MG63 (cell line): ENCODE results near the gene HTR4. TPM values are rescaled to one million over a fixed set of nuclear protein-coding genes. Genes with fewer than 3 reads are reported as not detected.
"Not testable (repeated sequence)": the region's sequence is repeated elsewhere in the genome, so short reads cannot be mapped to it uniquely, and the experiment has no call there.

ENCODE experiments used
- DNase-seq: peaks from one replicate; pipeline ENCODE4 v3.0.0-alpha.2; 2020
- H3K27me3 ChIP-seq: fragments of 250-450 bp; sonication (Bioruptor Pico); 2 replicates; pipeline ENCODE4 v1.5.1; 2020; ENCODE audit warnings: mild to moderate bottlenecking, moderate library complexity
- H3K36me3 ChIP-seq: fragments of 250-450 bp; sonication (Bioruptor Pico); 2 replicates; pipeline ENCODE4 v1.5.1; 2020; ENCODE audit warnings: mild to moderate bottlenecking, moderate library complexity
- H3K4me3 ChIP-seq: fragments of 250-450 bp; sonication (Bioruptor Pico); 2 replicates; pipeline ENCODE4 v1.5.1; 2020; ENCODE audit warnings: mild to moderate bottlenecking, moderate library complexity
- H3K9me3 ChIP-seq: fragments of 250-450 bp; sonication (Bioruptor Pico); 2 replicates; pipeline ENCODE4 v1.5.1; 2020; ENCODE audit warnings: mild to moderate bottlenecking, moderate library complexity
- total RNA-seq: library from RNA; depleted of rRNA; stranded (reverse); fragments of >200 nt; shearing (Covaris generic); gene quantifications from 2 replicates; pipeline ENCODE4 v1.2.3, GENCODE V29; 2014; ENCODE audit warnings: low replicate concordance

HTR4 gene
- total RNA-seq, 1 experiment from 2014 or later, result not detected

DNA sequence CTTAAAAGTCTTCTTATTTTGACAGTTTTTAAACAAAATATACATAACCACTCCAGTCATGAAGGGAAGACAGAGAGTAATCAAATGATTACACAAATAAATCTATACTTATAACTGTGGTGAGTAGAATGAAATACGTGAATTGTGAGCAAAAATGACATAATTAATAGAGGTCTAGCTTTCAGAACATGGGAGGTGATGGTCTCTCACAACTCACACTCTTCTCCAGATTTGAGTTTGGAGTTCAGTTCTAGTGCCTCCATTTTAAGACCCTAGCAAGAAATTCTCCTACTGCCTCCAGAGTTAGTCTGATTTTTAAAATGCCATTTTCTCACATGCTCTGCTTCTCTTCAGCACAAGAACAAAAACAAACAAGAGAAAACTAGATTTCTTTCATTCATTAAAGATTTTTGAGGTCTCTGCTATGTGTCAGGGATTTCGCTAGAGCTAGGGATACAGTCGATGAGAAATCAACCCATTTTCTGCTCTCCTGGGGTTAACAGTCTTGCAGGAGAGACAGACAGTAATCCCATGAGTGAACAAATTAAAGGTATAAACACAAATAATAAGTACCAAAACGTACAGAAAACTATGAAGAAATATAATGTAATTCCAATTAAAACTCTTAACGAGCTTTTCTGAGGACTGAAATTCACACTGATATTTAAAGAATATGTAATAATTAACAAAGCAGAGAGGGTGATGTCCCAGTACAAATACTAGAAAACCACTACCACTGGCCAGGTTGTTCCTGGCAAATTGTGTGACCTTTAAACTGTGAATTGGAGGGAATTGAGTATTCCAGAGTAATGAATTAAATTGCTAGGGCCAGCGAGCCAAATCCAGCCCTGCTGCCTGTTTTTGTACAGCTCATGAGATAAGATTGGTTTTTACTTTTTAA, 27.1 kb upstream of the HTR4 start:
- H3K27me3 ChIP-seq, result peaks cover 19% of the 10 kb centered on the region
- H3K36me3 ChIP-seq, result no peaks in the 10 kb centered on the region
- DNase-seq, result no peak
- H3K9me3 ChIP-seq, result no peaks in the 10 kb centered on the region
- H3K4me3 ChIP-seq, result no peak overlapping the region

DNA sequence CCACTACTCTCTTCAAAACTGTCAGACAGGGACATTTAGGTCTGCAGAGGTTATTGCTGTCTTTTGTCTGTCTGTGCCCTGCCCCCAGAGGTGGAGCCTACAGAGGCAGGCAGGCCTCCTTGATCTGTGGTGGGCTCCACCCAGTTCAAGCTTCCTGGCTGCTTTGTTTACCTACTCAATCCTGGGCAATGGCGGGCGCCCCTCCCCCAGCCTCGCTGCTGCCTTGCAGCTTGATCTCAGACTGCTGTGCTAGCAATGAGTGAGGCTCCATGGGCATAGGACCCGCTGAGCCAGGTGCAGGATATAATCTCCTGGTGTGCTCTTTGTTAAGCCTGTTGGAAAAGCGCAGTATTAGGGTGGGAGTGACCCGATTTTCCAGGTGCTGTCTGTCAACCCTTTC, 19.4 kb upstream of the HTR4 start:
- H3K36me3 ChIP-seq, H3K9me3 ChIP-seq, H3K4me3 ChIP-seq, DNase-seq: not testable (repeated sequence)
- H3K27me3 ChIP-seq, result peaks cover 27% of the 10 kb centered on the region

DNA sequence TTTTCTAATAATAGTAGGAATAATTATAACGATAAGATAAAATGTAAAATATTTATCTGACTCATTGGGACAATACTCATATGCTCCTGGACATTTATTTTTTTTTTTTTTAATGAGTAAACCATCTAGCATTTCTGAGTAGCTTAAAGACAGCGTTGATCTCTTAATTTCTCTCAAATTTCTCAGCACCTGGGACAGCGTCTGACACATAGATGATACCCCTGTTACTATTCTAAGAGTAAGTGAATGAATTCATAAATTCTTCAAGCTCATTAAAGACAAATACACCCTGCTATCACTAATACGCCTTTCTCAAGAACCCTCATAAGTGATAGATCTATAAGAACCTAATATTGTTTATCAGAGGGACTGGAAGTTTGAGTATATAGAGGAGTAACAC, 12.0 kb upstream of the HTR4 start:
- peaks cover 2% of the 10 kb centered on the region; the same call in 1 of the 2 replicates for H3K9me3 ChIP-seq
- H3K4me3 ChIP-seq, result no peak overlapping the region
- H3K36me3 ChIP-seq, result no peaks in the 10 kb centered on the region
- DNase-seq, result no peak
- peaks cover 16% of the 10 kb centered on the region for H3K27me3 ChIP-seq

DNA sequence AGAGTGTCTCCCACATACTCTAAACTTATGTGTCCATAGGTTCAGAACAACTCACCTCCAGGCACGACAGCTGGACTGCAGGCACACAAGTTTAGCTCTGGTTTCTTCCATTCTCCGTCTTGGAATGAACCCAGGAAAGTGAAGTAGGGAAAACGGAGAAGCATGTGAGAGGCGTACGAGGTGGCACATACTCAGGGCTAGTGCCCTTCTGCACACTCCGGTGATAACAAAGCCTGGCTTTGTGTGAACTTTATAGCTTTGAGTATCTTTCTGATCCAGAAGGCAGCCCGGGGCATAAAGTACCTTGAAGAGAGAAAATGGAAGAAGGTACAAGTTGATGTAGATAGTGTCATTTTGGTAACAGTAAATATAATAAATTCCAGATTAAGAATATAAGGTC, 11.1 kb upstream of the HTR4 start:
- DNase-seq, result no peak
- Histone ChIP-seq H3K36me3 (no peaks in the 10 kb centered on the region), H3K27me3 (peaks cover 21% of the 10 kb centered on the region), H3K4me3 (no peak overlapping the region), H3K9me3 (no peaks in the 10 kb centered on the region; the same call in 1 of the 2 replicates)

DNA sequence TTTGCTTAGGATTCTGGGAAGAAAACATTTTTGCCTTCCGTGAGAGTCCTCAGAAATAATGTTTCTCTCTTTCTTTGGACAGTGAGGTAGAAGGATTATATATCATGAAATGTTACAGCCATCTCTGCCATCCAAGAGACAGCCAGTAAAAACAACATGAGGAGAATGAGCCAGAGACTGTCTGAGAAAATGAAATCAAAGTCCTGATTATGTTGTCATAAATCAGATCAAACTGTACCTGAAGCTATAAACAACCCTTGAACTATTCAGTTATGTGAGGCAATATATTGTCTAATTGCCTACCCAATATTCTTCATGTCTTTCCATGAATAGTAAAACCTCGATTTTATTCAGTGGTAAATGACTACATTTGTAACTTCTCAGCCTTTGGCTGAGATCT, 9.2 kb upstream of the HTR4 start:
- H3K27me3 ChIP-seq, result peaks cover 39% of the 10 kb centered on the region
- no peaks in the 10 kb centered on the region for H3K36me3 ChIP-seq
- H3K9me3 ChIP-seq, result no peaks in the 10 kb centered on the region; the same call in 1 of the 2 replicates
- no peak for DNase-seq
- H3K4me3 ChIP-seq, result no peak overlapping the region

DNA sequence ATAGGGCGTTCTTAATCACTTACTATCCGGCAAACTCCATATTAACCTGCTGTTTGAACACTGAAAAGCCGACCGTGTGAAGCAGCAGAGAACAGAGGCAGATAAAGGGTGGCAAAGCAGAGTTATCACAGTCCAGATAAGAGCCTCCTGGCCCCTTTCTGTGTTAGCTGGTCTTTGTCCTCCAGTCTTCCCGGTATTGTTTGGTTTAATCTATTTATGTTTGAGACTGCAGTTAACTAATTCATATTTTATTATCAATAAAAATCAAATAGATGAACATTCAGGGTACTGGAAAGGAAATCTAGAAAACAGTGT, 6.0 kb upstream of the HTR4 start:
- DNase-seq, result no peak
- H3K9me3 ChIP-seq, result no peaks in the 10 kb centered on the region
- peaks cover 57% of the 10 kb centered on the region for H3K27me3 ChIP-seq
- H3K4me3 ChIP-seq, result no peak overlapping the region
- no peaks in the 10 kb centered on the region for H3K36me3 ChIP-seq

DNA sequence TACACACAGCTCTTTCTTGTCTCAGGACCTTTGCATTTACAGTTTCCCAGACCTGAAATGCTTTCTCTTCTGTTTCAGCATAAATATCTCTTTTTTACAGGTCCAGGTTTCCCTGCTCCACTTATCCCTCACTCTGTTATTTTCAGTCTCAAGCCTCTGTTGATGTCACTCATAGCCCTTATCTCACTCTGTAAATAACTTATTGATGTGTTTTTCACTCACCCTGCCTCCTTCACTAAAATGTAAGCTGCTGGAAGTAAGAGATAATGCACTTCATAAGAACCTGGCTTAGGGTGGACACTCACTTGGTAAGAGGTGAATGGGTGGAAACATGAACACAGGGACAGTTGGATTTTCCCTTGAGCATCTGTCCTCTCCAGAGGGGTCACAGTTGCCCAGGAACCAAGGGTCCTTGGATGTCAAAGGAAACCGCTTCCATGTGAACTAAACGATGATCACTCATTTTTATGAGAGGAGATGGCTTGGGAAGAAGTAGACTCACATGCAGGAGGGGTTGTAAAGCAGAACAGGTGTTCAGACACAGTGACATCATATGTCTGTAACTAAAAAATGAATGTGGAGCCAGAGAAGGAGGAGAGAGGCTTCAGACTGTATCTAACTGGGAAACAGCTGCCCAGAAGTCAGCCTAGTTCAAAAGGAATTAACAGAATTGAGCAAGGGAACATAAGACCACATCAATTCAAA, 5.5 kb upstream of the HTR4 start:
- H3K9me3 ChIP-seq, result no peaks in the 10 kb centered on the region
- no peaks in the 10 kb centered on the region for H3K36me3 ChIP-seq
- peaks cover 62% of the 10 kb centered on the region for H3K27me3 ChIP-seq
- no peak overlapping the region for H3K4me3 ChIP-seq
- no peak for DNase-seq

DNA sequence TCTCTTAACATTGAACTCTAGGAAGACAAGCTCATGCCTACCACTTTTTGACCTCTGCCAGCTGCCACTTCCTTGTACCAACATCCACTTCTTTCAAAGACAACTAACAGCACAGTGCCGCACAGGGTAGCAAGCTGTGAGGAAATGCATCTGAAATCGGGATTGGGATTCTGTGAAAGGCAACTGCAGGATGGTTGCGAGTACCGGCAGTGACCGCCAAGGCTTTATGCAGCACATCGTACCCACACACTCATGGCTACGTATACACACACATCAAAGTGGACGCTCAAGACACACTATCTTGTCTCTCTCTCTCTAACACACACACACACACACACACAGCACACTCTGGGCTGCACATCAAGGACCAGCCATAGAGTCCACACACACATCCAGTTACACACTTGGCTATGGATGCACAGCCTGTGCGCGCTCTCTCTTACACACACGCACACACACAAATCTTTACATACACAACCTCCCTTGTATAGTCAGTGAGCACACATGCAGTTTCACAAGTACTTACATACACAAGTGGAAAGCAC, 964 bp downstream of the HTR4 start:
- H3K4me3 ChIP-seq, result no peak overlapping the region
- H3K9me3 ChIP-seq, result no peaks in the 10 kb centered on the region
- H3K27me3 ChIP-seq, result peaks cover 68% of the 10 kb centered on the region
- DNase-seq, result no peak
- no peaks in the 10 kb centered on the region for H3K36me3 ChIP-seq

DNA sequence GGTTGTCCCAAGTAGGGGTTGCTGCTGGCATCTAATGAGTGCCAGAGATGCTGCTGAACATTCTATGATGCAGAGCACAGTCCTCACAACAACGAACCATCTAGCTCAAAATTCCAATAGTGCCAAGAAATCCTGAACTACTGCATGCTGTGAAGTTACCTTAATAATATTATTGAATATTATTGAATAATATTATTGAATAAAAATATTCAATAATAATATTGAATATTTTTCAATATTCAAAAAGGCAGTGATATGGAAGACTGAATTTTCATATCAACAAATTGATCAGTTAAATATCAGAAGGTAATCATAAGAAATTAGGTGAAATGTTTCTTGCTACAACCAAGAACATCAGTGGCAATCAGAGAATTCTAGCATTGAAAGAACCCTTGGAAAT, 2.8 kb downstream of the HTR4 start:
- Histone ChIP-seq H3K27me3 (peaks cover 70% of the 10 kb centered on the region), H3K4me3 (no peak overlapping the region), H3K36me3 (no peaks in the 10 kb centered on the region), H3K9me3 (no peaks in the 10 kb centered on the region)
- DNase-seq, result no peak

DNA sequence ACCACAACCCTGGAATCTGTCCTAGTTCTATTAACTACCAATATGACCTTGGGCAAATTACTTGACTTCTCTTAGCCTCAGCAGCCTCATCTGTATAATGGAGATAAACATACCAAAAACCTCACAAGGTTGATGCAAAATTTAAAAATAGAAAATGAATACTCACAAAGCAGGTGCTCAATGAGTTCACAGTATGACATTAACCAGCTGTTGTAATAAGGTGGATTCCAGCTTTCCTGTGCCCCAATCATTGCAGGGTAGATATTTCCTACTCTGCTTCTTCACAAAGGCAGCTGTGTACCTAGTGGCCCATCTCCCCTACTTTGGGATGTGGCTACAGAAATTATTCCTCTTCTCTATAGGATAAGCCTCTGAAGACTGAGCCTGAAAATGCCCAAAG, 8.8 kb downstream of the HTR4 start:
- H3K4me3 ChIP-seq, result no peak overlapping the region
- H3K27me3 ChIP-seq, result peaks cover 63% of the 10 kb centered on the region
- H3K36me3 ChIP-seq, result no peaks in the 10 kb centered on the region
- no peaks in the 10 kb centered on the region for H3K9me3 ChIP-seq
- no peak for DNase-seq

DNA sequence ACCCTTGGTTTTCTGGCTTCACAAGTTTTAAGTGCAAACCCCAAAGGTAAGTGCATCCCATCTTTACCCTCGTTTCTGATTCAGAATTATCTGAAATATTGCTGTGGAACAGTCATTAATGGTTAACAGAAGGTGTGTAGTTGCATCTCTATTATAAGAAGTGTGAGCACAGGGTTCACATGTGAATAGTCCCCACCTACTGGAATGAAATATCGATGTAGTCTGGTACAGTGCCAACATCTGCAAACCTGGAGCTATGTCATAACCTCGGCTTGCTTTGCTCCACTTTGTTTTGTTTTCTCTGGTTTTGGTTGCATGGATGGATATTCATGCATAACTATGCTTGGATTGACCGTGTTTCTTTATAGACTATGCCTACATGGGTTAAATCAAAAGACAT, 12.6 kb downstream of the HTR4 start:
- Histone ChIP-seq H3K4me3 (no peak overlapping the region), H3K36me3 (no peaks in the 10 kb centered on the region), H3K9me3 (no peaks in the 10 kb centered on the region), H3K27me3 (peaks cover 44% of the 10 kb centered on the region)
- DNase-seq, result no peak

DNA sequence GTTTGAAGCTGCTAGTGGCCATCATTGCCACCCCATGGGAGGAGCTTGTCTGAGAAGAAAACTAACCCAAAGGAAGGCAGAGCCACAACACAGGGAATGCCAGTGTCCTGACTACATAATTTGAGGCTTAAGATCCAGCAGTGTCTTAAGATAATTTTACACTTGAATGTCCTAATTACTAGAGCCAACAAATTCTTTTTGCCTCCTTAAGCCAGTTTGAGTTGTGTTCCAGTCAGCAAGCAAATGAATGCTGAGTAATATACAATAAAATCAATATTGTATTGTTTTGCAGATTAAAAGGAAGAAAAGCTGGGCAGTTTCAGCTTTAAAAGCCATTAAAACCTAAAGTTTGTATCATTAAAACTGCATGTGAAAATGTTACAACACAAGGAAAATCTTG, 13.9 kb downstream of the HTR4 start:
- no peak overlapping the region for H3K4me3 ChIP-seq
- no peaks in the 10 kb centered on the region for H3K9me3 ChIP-seq
- no peak for DNase-seq
- peaks cover 31% of the 10 kb centered on the region for H3K27me3 ChIP-seq
- no peaks in the 10 kb centered on the region for H3K36me3 ChIP-seq

DNA sequence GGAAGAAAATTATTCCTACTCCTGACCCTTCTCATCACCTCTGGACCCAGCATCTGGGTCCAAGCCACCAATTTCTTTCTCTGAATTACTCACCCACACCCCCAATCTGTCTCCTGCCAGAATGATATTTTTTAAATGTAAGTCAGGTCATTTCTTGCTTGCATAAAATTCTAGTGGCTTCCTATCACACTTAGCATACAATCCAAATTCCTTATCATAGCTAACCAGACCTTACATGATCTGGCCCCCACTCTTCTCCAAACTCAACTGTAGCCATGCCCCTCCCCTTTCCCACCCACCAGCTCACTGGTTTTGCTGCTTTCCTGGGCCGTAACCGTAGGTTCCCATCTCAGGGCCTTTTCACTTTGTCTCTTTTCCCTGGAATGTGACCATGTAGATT, 15.2 kb downstream of the HTR4 start:
- no peak for DNase-seq
- Histone ChIP-seq H3K4me3 (no peak overlapping the region), H3K9me3 (no peaks in the 10 kb centered on the region), H3K36me3 (no peaks in the 10 kb centered on the region), H3K27me3 (peaks cover 27% of the 10 kb centered on the region)

DNA sequence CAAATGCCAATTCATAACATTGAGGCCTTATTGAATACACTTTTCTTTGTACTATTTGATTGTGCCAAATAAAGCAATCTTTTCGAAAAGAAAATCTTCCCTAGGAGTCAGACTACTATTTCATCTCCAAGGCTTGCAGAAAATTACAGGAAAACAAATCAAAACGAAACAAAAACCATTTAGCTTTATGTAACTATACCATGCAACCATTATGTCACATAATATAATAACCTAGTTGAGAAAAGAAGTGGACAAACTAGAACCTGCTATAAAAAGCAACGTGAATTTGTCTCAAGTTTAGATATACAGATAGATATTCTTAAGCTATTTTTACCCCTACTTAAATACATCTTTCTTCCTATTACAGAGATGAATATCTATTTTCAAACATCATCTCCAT, 18.0 kb downstream of the HTR4 start:
- peaks cover 15% of the 10 kb centered on the region for H3K27me3 ChIP-seq

DNA sequence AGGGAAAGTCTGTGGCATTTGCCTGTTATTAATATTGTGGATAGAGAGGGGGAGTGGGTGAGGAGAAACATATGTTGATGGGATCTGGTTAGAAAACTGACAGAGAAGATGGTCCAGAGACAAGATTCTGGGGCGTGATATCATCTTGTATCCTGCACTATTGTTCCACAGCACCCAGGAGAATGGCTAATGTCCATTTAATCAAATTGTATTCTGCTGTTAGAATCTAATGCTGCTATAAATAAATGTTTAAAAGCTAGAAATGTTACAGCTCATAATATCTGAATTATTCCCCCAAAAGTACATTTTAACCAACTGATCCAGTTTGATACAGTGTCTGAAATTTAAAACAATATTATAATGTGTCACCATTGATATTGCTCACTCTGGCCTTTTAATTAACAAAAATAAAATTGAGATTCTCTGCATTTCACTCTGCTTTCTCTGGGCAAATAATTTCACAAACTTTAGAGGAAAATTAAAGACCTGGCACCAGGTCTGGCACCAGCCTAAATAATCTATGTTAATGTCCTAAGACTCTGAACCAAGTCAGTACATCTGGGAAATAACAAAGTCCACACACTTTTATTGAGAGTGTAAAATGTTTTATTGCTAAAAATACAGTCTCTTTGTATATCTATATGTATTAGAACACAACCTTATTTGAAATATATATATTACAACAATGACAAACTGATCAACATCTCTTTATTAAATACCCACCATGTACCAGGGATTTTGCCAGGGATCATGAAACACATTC, 18.8 kb downstream of the HTR4 start:
- H3K9me3 ChIP-seq, result no peaks in the 10 kb centered on the region
- H3K36me3 ChIP-seq, result no peaks in the 10 kb centered on the region
- DNase-seq, result no peak

More for the DNA sequence above, 18.0 kb downstream of the HTR4 start:
- H3K4me3 ChIP-seq, result no peak overlapping the region
- H3K36me3 ChIP-seq, result no peaks in the 10 kb centered on the region
- DNase-seq, result no peak
- H3K9me3 ChIP-seq, result no peaks in the 10 kb centered on the region

DNA sequence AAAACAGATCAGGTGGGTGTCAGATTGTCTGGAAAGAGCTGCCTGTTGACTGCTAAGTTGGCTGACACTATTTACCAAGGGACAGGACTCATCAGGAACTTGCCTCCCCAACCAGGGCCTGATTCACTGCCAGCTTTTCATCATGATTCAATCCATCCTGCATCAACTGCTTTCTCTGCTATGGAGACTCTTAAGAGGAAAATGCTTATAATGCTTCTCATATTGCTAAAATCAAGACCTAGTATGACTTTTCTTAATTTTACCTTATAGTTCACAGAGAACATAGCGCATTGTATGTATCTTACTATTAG, 21.3 kb downstream of the HTR4 start:
- H3K4me3 ChIP-seq, result no peak overlapping the region
- H3K36me3 ChIP-seq, result no peaks in the 10 kb centered on the region
- H3K9me3 ChIP-seq, result no peaks in the 10 kb centered on the region
- no peak for DNase-seq
- H3K27me3 ChIP-seq, result peaks cover 11% of the 10 kb centered on the region

More for the DNA sequence above, 18.8 kb downstream of the HTR4 start:
- no peak overlapping the region for H3K4me3 ChIP-seq
- H3K27me3 ChIP-seq, result peaks cover 13% of the 10 kb centered on the region
